AG20443 (cell line): Measurements from ENCODE around the gene PKD1L1.
"Not testable (repeated sequence)": the region's sequence is repeated elsewhere in the genome, so short reads cannot be mapped to it uniquely, and the experiment has no call there.

ENCODE experiments used
- DNase-seq: peaks from one replicate; pipeline ENCODE4 v3.0.0; 2012; ENCODE audit warnings: low spot score, mixed read lengths

PKD1L1 gene

GRCh38 chr7:47948141-47948790 lies at the start of gene PKD1L1:
Gene PKD1L1, minus strand, starts transcription at chr7:47948466. Its CDS starts 26 bp downstream, at chr7:47948440.
- DNase-seq, result no peak

- no peak for DNase-seq
Measured at GRCh38 chr7:47992446-47992845, 44.2 kb upstream of the PKD1L1 start.

GRCh38 chr7:47991741-47992311 lies 43.6 kb upstream of the PKD1L1 start:
- DNase-seq, result peak; percentile 92

- no peak for DNase-seq
Measured at GRCh38 chr7:47991270-47991669, 43.0 kb upstream of the PKD1L1 start.

DNA sequence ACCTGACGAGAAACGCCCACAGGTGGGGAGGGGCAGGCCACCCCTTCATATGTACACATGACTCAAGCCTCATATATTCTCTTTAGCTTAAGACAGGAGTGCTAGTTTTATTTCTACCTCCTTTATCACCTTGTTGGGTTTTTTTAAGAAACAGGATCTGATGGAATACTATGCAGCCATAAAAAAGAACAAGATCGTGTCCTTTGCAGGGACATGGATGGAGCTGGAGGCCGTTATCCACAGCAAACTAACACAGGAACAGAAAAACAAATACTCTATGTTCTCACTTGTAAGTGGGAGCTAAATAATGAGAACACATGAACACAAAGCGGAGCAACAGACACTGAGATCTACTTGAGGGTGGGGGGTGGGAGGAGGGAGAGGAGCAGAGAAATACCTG lies 42.3 kb upstream of the PKD1L1 start:
- DNase-seq, result no peak

- DNase-seq, result not testable (repeated sequence)
Measured at GRCh38 chr7:47989607-47990400, 41.5 kb upstream of the PKD1L1 start.

DNA sequence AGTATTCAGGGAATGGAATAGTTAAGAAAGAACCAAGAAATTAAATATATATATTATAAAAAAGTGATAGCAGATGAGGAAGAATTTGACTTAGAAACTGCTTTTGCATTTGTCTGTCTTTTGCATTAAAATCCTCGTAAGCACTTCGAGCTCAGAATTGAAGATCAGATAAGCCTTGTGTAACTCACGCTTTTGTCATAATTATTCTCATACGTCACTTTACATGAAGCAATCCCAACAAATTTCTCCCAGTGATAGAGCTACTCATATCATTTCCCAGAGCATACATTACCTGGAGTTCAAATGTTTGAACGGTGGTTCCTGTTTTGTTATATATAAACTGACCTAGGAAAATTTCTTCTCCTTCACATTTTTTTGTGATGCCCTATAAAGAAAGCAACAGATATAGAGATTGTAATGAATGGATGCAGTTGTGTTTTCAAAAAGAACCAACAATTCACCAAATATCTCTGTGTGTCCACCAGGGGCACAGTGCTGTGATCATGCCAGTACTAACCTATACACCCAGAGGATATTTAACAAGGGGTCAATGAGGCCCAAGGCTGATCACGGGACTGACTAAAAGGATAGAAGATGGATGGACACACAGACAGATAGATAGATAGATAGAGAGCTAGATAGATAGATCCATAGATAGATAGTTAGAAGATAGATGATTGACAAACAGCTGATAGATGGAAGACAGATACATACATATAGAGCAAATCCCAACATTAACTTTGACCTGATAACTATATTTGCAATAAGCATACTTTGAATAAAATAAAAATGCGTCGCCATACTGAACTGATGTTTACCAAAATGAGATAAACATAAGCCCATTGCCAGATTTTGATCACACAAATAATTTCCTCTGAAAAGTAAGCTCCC lies 40.5 kb upstream of the PKD1L1 start:
- no peak for DNase-seq

DNA sequence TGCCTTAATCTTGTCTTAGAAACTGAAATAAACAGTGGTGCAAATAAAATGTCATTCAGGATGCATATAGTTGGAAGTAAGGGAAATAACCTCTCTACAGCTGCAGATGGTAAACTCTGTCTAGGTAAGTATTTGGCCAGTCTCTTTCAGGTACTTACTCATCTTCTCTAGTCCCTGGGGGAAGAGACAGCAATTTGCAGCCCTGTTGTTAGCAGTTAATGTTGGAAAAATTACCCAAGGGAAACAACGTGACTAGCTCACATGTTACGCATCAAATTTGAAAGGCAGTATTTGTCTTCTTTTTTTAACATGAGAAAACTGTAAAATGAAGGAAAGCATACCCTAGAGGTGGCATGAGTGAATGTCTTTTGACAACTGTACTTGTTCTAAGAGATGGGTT lies 34.3 kb upstream of the PKD1L1 start:
- no peak for DNase-seq

DNA sequence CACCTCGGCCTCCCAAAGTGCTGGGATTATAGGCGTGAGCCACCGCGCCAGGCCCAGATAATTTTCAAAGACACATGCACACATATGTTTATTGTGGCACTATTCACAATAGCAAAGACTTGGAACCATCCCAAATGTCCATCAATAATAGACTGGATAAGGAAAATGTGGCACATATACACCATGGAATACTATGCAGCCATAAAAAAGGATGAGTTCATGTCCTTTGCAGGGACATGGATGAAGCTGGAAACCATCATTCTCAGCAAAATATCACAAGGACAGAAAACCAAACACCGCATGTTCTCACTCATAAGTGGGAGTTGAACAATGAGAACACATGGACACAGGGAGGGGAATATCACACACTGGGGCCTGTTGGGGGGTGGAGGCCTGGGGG lies 32.4 kb upstream of the PKD1L1 start:
- DNase-seq, result not testable (repeated sequence)

- DNase-seq, result no peak
Measured at GRCh38 chr7:47979832-47980181, 31.5 kb upstream of the PKD1L1 start.

DNA sequence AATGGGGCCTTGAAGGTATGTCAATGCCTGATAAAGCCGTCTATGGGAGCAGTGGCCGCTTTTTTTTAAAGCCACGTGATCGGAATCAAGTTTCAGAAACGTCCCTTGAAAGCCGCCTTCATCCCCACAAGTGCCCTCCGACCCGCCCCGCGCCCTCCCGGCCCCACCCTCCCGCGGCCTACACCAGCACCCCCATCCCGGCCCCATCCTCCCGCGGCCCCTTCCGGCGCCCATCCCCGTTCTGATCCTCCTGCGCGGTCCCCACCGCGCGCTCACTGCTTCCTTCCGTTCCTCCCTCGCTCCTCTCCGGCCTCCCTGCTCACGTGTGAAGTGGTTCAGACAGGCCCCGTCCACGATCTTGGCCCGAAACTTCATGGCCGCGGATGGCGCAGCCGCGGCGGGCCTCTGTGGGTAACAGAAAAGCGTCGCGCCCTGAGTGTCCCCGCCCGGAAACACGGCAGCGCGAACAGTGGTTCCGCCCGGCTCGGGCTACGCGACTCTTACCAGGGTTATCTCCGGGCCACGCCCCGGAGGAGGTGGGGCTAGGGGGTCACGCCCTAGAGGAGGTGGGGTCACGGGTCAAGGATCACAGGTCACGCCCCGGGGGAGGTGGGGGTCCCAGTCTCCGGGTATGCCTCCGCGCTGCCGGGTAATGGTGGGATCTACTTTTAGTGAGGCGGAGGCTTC lies 31.0 kb upstream of the PKD1L1 start, which contains the start of gene HUS1:
Gene HUS1 (minus strand): TSS at position 471 of the 687 bp plus-strand sequence. CDS start 96 bp downstream, at position 375.
- peak; percentile 96 for DNase-seq

DNA sequence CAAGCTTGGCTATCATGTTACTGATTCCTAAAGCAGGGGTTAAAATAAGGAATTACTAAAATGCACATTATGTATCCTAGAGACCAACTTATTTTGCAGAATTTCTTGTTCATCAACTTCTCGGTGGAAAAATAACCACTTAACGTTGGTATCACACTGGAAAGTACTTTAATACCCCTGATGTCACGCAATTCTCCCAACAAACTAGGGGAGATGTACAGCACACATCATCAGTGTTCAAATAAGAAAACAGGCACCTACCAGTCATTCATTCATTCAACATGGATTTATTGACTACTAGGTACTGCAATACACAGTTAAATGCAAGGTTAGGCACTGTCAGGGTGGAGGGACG lies 30.5 kb upstream of the PKD1L1 start:
- no peak for DNase-seq

- no peak for DNase-seq
Measured at GRCh38 chr7:47973739-47974138, 25.5 kb upstream of the PKD1L1 start.

DNA sequence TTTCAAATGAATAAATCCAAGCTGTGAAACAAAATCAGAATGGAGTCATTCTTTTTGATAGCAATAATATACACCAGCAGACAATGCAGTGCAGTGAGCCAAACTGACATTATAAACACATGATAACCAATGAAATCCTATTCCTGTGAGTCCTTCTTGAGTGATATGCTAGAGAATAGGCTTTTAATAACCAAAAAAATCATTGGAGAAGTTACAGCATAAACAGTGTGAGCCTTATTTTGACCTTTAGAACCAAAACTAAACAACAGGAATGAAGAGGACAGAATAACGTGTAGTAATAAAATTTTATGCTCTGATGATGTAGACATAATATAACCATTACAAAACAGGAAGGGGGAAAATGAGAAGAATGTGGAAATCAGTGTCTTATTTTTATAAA lies 22.5 kb upstream of the PKD1L1 start:
- no peak for DNase-seq

- DNase-seq, result peak; percentile 57
Measured at GRCh38 chr7:47968847-47969774, 20.8 kb upstream of the PKD1L1 start.

DNA sequence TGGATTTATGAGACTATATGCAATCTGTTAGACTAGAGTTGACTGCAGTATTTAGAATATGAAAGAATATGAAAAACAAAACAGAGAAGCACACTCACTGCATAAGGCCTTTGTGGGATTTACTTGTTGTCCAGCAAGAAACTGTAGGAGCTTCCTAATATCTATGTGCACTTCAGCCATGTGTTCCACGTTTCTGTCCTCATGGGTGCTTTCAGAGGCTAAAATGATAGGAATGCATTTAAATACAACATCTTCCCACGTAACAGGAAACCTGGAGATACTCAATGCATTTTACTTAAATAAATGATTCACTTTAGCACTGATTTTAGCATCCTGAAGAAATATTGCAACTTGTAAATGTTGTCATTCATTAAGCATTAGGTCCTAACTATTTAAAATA lies 19.4 kb upstream of the PKD1L1 start:
- no peak for DNase-seq

GRCh38 chr7:47967123-47967522 lies 18.9 kb upstream of the PKD1L1 start:
- DNase-seq, result no peak

DNA sequence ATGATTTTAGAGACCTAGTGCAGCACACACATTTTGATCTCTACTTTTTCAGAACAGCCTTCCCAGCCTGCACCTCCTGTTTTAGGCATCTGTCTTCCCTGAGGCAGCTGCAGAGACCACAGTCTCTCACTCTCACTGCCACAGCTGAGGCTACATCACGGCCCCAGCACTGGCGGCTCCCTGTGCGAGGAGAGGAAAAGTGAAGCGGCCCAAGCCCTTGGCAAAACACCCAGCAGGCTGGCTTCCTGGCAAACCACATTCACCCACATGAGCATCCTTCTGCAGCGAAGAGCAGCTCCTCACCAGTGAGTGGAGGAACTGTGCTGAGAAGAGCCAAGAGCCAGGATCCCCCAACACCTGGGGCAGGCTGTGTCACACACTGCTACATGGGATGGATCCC lies 17.2 kb upstream of the PKD1L1 start:
- no peak for DNase-seq

DNA sequence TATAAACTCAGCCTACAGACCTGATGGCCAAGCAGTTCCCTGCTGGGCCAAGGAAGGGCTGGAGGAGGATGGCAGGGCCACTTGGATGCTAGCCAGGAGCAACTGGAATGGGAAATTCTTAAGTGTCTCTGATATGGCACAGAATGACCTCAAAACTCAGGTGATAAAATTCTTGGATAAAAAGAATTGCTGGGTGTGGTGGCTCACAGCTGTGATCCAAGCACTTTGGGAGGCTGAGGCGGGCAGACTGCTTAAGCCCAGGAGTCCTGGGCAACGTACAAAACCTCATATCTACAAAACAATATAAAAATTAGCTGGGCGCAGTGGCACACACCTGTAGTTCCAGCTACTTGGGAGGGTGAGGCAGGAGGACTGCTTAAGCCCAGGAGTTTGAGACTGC lies 14.0 kb upstream of the PKD1L1 start:
- DNase-seq, result no peak

DNA sequence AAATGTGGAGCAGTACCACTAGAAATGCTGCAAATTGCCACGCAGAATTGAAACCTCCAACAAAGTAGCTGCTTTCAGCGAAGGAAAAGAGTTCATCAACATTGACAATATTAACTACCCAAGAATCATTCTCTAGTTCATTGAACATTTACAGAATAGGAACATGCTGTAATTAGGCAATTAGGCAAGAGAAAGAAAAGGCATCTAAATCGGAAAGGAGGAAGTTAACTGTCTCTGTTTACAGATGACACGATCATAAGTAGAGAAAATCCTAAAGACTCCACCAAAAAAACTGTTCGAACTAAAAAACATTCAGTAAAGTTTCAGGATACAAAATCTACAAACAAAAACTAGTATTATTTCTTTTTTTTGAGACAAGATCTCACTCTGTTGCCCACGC lies 8.9 kb upstream of the PKD1L1 start:
- DNase-seq, result no peak

DNA sequence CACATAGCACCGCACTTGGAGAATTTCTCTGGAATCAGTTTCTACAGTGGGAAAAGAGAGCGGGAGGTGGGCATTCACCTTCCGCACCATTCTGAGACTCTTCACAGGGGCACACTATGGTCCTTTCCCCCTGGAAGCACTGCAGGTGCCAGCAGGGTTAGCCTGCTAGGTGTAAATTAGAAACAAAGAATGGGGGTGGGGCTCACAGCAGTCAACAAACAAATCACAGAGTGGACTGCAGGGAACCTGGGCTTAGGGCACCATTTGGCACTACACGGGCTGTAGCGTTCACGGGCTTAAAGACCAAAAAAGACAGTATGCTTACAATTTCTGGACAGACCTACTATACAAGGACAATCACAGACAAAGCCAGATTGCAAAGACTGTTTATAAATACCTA lies 8.0 kb upstream of the PKD1L1 start:
- DNase-seq, result no peak
